Body of pancreas (tissue), 4 donors: ENCODE results near the gene COLEC12.

Experiments
- POLR2A ChIP-seq, 3 donors: fragments of 450-650 bp; IDR thresholded peaks; one replicate each; pipeline ENCODE4 v1.6.1; 2016; ENCODE audit warnings: antibody characterized with exemption in 3 of 3, mild to moderate bottlenecking in 2 of 3
- TF ChIP-seq, protein P1 (sequence below), 7 experiments: fragments of 450-650 bp in 4 of 7; fragments of 200-600 bp in 3 of 7; sonication (generic) in 3 of 7; IDR thresholded peaks; one replicate each; pipeline ENCODE4 v1.5.1; 2016 to 2019; ENCODE audit warnings: antibody characterized with exemption in 7 of 7

DNA sequence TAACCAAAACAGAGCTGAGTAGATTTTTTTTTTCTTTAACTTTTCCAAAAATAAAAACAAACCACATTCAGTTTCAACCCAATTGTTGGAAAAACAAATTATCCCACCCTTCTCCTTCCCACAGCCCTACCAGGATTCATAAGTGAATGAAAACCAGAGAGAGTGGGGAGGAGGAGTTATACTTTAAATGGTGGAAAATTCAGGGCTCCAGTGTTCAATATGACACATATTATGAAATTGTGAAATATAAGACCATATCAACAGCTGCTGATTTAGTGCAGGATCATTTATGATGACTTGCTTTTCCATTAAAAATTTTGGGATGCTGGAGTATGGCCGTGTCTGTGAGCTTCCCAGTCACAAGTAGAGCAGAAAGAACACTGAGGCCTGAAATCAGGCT, 26.7 kb downstream of the COLEC12 start:
- TF ChIP-seq, protein P1, sequence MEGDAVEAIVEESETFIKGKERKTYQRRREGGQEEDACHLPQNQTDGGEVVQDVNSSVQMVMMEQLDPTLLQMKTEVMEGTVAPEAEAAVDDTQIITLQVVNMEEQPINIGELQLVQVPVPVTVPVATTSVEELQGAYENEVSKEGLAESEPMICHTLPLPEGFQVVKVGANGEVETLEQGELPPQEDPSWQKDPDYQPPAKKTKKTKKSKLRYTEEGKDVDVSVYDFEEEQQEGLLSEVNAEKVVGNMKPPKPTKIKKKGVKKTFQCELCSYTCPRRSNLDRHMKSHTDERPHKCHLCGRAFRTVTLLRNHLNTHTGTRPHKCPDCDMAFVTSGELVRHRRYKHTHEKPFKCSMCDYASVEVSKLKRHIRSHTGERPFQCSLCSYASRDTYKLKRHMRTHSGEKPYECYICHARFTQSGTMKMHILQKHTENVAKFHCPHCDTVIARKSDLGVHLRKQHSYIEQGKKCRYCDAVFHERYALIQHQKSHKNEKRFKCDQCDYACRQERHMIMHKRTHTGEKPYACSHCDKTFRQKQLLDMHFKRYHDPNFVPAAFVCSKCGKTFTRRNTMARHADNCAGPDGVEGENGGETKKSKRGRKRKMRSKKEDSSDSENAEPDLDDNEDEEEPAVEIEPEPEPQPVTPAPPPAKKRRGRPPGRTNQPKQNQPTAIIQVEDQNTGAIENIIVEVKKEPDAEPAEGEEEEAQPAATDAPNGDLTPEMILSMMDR (IDR thresholded peaks at IDR 0.05) = no peak
- TF ChIP-seq POLR2A (IDR thresholded peaks at IDR 0.05) = no peak
